ENCODE results near the gene IMMP2L.
A peak's percentile ranks its signal among the peaks of the same experiment; 100 is the strongest.

The IMMP2L gene

DNA sequence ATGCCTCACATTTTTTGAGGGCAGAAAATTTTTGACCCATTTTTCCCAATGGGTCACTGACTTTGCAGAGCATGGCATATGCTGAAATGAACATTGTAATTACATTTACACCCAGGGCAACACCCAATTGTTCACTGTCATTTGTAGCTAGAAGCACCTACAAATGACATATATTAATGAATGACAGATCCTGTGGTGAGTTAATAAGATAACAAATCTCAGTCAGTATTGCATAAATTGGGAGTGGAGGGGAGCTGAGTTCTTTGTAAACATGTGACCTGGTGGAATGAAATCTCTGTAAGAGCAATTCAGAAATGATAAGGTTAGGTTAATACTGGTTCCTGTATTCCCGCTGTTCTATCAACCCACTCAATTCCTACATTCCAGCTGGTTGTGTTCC lies 726.4 kb downstream of the IMMP2L start:
- DNase-seq, result no peak

GRCh38 chr7:110835218-110835617 lies 727.1 kb downstream of the IMMP2L start:
- DNase-seq, result peak in 1 of 2 experiments; percentile 35

DNA sequence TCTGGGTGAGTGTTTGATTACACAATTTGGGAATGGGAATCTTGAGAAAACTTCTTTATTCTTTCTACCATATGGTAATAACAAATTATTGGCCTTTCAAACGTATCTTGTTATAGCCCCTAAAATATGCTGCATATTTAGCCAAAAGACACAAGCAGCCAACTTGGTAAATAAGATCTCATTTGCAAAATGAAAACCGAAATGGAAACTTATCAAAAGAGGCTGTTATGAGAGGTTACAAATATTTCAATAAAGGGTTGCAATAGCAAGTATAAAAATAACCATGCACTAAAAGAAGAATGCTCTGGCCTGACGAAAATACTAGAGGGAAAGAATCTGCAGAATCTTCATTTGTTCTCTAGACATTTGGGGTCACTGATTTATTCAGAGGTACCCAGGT lies 730.9 kb downstream of the IMMP2L start:
- no peak for DNase-seq

GRCh38 chr7:110830778-110831177 lies 731.5 kb downstream of the IMMP2L start:
- no peak for DNase-seq

GRCh38 chr7:110827936-110828335 lies 734.4 kb downstream of the IMMP2L start:
- no peak for DNase-seq

DNA sequence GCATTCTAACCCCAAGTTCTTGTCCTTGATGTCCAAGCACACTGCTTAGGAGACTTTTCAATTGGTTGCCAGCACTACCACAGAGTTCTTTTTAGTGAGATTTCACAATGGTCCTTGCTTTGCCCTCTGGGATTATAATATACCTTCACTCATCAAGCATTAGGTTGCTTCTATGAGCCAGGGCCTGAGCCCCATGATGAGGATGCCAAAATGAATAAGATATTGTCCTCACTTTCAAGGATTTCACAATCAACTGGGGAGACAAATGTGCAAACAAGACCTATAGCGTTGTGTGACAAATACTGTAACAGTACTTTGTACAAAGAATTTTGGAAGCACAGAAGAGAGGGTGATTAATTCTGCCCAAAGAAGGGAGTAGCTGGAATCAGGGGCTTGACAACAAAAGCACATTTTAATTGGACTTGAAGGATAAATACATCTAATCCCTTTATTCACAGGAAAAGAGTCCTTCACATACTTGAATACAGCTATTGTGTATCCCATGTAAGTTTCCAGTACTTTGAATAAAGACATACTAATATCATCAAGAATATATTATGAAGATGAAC lies 734.9 kb downstream of the IMMP2L start:
- no peak for DNase-seq

DNA sequence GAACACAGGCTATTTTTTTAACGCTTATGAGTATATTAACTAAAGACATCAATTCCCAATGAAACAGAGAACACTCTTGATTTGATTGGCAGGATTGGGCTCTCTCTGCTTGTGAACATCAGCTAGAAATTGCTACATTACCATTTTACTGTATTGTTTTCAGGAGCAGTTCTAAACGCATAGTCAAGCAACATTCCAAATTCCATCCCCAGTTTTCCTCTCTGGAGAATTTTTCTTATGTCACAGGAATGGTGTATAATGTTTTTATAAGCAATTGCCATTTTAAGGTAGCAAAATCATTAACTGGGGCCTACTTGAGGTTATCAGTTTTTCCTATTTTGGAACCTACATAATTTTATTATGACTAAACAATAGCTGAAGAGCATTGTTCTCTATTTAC lies 748.3 kb downstream of the IMMP2L start:
- DNase-seq, result no peak

- DNase-seq, result no peak
Observed at GRCh38 chr7:110809832-110810231, 752.5 kb downstream of the IMMP2L start.

- no peak for DNase-seq
Observed at GRCh38 chr7:110808361-110808760, 753.9 kb downstream of the IMMP2L start.

- DNase-seq, result no peak
Observed at GRCh38 chr7:110804501-110804900, 757.8 kb downstream of the IMMP2L start.

DNA sequence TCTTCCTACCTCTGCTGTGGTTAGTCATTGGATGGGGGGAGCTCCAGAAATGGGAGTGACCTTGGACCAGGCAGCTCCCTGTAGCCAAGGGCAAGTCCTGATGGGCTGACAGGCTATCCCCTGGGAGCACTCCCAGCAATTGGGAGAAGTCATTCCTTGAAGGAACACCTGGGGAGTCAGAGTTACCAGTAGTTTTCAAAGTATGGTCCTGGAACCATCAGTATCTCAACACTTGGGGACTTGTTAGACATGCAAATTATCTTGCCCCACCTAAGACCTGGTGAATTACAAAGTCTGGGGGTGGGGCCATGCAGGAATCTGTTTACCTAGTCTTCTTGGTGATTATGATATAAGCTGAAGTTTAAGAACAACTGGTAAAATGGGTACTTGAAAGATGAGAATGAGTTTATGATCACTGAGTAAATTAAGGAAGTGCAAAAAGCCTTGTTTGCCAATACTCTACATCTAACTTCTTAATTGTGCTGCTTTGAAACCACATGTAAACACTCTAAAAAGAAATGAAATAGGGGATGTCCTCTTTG lies 758.6 kb downstream of the IMMP2L start:
- no peak for DNase-seq

GRCh38 chr7:110801502-110801901 lies 760.8 kb downstream of the IMMP2L start:
- no peak for DNase-seq

DNA sequence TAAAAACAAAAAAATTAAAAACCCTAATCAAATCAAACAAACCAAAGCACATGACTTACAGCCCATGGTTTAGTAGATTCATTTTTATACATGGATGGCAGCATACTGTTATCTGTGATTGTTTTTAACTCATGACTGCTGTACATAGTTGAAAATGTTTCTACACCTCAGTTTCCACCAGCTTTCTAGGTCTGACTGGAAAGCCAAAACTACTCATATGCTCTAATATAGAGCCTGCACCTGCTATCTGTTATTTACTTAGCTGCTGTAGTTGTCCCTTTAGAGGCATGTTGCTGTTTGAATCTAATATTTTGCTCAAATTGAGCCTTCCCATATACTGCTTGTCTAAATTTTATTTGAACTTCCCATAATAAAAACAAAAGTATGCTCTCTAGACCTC lies 761.3 kb downstream of the IMMP2L start:
- no peak for DNase-seq

DNA sequence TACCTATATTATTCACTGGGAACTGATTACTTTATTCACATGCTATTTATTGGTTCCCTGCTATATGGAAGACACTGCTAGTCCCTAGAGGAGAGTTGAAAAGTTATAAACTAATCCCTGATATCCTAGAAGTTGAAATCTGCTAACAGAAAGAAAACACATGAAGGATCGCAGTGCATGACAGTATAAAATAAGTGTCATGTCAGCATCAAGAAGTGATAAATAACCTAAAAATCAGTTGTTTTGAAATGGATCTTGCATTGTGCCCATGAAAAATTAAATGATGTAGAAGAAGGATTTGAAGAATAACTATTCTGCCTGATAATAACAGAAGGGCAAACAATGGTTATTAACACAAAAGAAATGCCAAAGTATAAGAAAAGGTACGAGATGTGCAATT lies 764.6 kb downstream of the IMMP2L start:
- DNase-seq, result no peak

DNA sequence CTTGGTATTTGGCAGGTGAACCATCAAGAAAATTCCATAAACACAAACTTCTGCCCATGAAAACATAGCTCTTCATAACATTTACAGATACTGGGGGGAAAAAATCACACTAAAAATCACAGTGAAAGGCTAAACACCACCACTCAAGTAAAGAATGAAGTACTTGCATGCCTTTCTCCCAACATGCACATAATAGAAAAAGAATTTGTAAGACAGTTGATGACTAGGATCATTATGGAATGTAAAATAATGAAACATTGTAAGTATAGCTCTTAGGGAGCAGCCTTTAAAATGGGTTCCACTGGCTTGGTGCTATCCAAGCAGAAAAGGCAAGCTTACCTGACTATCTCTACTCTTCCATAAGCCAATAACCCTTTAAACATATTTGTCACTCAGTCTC lies 771.3 kb downstream of the IMMP2L start:
- DNase-seq, result no peak

- DNase-seq, result no peak
Observed at GRCh38 chr7:110786328-110786965, 775.8 kb downstream of the IMMP2L start.

DNA sequence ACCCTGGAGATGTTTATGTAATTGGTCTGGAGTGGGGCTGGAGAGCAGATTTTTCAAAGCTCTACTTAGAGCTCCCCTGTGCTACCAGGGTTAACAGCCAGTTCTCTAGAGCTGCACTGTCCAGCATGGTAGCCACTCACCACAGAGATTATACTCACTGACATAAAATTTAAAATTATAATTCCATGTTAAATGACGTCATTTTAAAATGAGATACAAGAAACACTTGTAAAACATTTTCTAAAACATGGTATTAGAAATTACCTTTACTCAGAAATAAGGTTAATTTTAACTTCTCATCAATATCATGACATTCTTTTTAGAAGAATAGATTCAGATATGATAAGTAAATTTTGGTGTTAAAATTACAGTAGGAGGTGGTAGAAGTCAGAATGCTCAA lies 777.5 kb downstream of the IMMP2L start:
- no peak for DNase-seq

GRCh38 chr7:110780712-110781111 lies 781.6 kb downstream of the IMMP2L start:
- DNase-seq, result no peak

GRCh38 chr7:110779339-110779738 lies 783.0 kb downstream of the IMMP2L start:
- no peak for DNase-seq

DNA sequence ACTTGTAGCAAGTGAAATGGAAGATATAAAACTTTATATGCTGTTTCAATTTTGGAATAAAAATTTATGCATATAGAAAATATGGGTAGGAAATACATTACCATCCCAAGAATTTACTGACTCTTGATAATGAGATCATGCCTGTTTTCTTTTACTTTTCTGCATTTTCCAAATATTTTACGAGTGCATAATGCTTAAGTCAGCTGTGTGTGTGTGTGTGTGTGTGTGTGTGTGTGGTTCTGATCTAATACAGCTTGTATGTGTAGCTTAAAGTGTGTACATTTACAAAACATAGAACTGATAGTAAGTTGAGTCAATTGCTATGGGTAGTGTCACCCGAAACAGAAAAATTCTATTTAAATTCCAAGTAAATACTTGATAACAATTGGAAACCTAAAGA lies 787.2 kb downstream of the IMMP2L start:
- DNase-seq, result no peak

GRCh38 chr7:110774071-110774470 lies 788.2 kb downstream of the IMMP2L start:
- no peak for DNase-seq

GRCh38 chr7:110772615-110773014 lies 789.7 kb downstream of the IMMP2L start:
- no peak for DNase-seq

- no peak for DNase-seq
Observed at GRCh38 chr7:110771717-110772116, 790.6 kb downstream of the IMMP2L start.

- DNase-seq, result no peak
Observed at GRCh38 chr7:110767550-110768110, 794.7 kb downstream of the IMMP2L start.

DNA sequence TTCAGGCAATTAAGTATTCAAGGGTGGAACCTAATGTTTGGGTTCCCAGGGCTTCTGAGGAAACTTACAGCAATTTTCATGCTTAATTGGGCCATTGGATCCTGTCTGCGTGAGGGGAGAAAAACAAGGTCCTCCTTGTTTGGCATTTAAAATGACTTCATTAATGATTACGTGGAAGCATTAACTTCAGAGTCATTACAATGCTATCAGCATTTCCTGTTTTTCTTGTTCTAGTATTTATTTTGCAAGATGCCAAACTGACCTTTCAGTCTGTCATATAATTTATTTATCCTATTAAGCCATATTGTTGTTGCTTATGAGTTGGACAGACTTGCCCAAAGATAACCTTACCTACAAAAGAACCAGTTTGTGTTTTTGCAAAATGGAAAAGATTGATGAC lies 795.4 kb downstream of the IMMP2L start:
- DNase-seq, result no peak
